Measurements from ENCODE around the gene EME1. TPM values are rescaled to one million over a fixed set of nuclear protein-coding genes. Genes with fewer than 3 reads are reported as not detected.

The EME1 gene
- polyA plus RNA-seq, 1 of the 3 experiments (the other 2 are of a cell fraction): 16.9 TPM

GRCh38 chr17:50397111-50397918 is 24.3 kb downstream of the EME1 start, which contains the start of gene LRRC59 (continued):
- TF ChIP-seq CHD2 (IDR thresholded peaks at IDR 0.05; ENCODE audit: low read length, partially characterized antibody): peak; percentile 96
- no peak for TF ChIP-seq IRF3 (IDR thresholded peaks at IDR 0.05; ENCODE audit: low read depth, low read length)
- TF ChIP-seq USF1 (IDR thresholded peaks at IDR 0.05; ENCODE audit: borderline replicate concordance, low read depth): no peak
- TF ChIP-seq MAX (IDR thresholded peaks at IDR 0.05; ENCODE audit: low read depth): peak; percentile 94
- TF ChIP-seq POLR2AphosphoS5 (IDR thresholded peaks at IDR 0.05; ENCODE audit: low read depth, low read length): peak; percentile 96
- TF ChIP-seq FOXM1 (IDR thresholded peaks at IDR 0.05; ENCODE audit: low read depth): no peak
- peak; percentile 46 for TF ChIP-seq SMC3 (IDR thresholded peaks at IDR 0.05; ENCODE audit: low read depth, low read length)
- 0 out of 2 replicates have a peak, but pooled peaks have one; percentile 27 for TF ChIP-seq USF2 (IDR thresholded peaks at IDR 0.05; ENCODE audit: borderline replicate concordance, low read depth, low read length)
- peak; percentile 94 for TF ChIP-seq TAF1 (IDR thresholded peaks at IDR 0.05; ENCODE audit: borderline replicate concordance, low read depth, low read length)
- peak; percentile 95 for TF ChIP-seq CTCF (IDR thresholded peaks at IDR 0.05)
- TF ChIP-seq NFIC (IDR thresholded peaks at IDR 0.05; ENCODE audit: borderline replicate concordance): no peak
- TF ChIP-seq JUND (IDR thresholded peaks at IDR 0.05): no peak
- peak; percentile 89; the same call in 1 of the 2 replicates for TF ChIP-seq FOXJ3 (CRISPR knock-in tag; IDR thresholded peaks at IDR 0.05)
- peak; percentile 42; the same call in 1 of the 2 replicates for TF ChIP-seq RAD21 (IDR thresholded peaks at IDR 0.05; ENCODE audit: low read length)
- TF ChIP-seq GABPA (IDR thresholded peaks at IDR 0.05; ENCODE audit: low read depth): peak; percentile 86
- TF ChIP-seq TCF12 (IDR thresholded peaks at IDR 0.05): no peak
- TF ChIP-seq MXI1 (IDR thresholded peaks at IDR 0.05; ENCODE audit: low read depth, low read length): peak; percentile 81
- peak; percentile 30; the same call in 1 of the 2 replicates for TF ChIP-seq ZBTB33 (IDR thresholded peaks at IDR 0.05; ENCODE audit: borderline replicate concordance, low read depth)
- no peak for TF ChIP-seq RXRA (IDR thresholded peaks at IDR 0.05; ENCODE audit: borderline replicate concordance, low read depth)
- no peak; the same call in 1 of the 2 replicates for TF ChIP-seq YY1 (IDR thresholded peaks at IDR 0.05; ENCODE audit: low read depth)
